GM10248 (cell line): ENCODE measurements around the gene CCDC61.

Experiments
- CTCF ChIA-PET: fragments of 300-600 bp; sonication (Branson Sonifier 250); formaldehyde crosslinking; extraction: SDS; loops from one replicate; lab custom pipeline; 2021; ENCODE audit warnings: antibody characterized with exemption; lab: Yijun Ruan, JAX
- POLR2A ChIA-PET: fragments of 350-650 bp; sonication (Branson Sonifier 250); formaldehyde crosslinking; extraction: SDS; loops from one replicate; lab custom pipeline; 2020; ENCODE audit warnings: antibody characterized with exemption; lab: Yijun Ruan, JAX
- DNase-seq: peaks from one replicate; pipeline ENCODE4 v3.0.0; 2012; ENCODE audit errors: extremely low spot score
- TF ChIP-seq, protein P1 (sequence below): IDR thresholded peaks from 2 replicates; pipeline ENCODE4 v1.5.1; 2012; ENCODE audit warnings: mild to moderate bottlenecking, low read depth; ENCODE audit errors: extremely low read depth, missing control alignments, control extremely low read depth

CCDC61 gene

DNA sequence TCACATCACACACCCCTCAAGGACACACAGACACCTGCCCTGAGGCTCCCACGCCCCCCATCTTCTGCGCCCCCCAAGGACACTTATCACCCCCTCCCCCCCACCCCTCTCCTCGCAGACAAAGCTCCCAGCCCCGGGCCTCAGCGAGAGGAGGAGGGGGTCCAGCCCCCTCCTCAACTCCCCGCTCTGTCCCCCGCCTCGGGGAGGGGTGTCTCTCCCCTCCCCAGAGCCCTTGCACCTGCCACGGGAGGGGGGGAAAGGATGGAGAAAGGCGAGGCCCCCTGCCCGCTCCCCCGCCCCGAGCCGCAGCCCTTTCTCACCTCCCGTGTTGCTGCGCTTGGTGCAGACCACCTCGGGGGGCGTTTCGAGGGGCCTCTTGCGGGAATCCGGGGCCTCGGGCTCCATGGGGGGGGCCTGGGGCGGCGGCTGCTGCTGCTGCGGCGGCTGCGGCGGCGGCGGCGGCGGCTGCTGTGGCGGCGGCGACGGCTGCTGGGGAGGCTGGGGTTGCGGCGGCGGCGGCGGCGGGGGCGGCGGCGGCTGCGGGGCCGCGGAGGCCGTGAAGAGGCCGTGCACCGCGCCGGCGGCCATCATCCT, 22.2 kb upstream of the CCDC61 start:
- TF ChIP-seq, protein P1, sequence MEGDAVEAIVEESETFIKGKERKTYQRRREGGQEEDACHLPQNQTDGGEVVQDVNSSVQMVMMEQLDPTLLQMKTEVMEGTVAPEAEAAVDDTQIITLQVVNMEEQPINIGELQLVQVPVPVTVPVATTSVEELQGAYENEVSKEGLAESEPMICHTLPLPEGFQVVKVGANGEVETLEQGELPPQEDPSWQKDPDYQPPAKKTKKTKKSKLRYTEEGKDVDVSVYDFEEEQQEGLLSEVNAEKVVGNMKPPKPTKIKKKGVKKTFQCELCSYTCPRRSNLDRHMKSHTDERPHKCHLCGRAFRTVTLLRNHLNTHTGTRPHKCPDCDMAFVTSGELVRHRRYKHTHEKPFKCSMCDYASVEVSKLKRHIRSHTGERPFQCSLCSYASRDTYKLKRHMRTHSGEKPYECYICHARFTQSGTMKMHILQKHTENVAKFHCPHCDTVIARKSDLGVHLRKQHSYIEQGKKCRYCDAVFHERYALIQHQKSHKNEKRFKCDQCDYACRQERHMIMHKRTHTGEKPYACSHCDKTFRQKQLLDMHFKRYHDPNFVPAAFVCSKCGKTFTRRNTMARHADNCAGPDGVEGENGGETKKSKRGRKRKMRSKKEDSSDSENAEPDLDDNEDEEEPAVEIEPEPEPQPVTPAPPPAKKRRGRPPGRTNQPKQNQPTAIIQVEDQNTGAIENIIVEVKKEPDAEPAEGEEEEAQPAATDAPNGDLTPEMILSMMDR = no peak
- CTCF ChIA-PET = no interaction called here
- POLR2A ChIA-PET = no interaction called here
- no peak for DNase-seq

DNA sequence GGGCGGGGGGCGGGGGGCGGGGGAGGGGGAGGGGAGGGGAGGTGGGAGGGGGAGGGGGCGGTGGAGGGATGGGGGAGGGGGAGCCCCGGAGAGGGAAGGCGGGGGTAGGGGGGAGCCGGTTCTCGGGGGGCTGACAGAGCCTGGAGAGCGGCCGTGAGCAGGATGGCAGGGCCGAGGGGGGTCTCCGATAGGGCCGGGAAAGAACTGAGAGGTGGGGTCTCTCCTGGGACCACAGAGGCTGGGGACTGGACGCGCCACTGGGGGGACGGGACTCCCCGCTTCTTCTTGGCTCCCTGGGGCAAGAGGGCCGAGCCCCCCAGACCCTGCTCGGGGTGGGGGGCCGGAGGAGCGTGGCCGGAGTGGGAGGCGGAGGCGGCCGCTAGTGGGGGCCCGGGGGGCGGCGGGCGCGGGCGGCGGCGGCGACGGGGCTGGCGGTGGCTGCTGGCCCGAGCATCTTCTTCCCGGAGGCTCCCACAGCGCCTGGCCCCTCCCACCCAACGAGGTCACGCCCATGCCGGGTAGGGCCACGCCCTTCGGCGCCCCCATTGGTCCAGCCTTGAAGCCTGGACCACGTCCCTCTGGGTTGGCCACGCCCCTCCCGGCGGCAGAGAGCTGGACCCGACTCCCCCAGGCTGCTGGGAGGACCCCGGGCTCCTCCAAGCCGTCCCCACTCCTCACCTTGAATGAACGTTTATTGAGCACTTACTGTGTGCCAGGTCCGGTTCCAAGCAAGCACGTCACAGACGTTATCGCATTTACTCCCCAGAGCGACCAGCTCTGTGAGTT, 21.5 kb upstream of the CCDC61 start, which contains the start of gene NOVA2:
TSS of gene NOVA2 (minus strand) at position 313 of the 786 bp plus-strand sequence. CDS start 514 bp downstream, outside the sequence.
- CTCF ChIA-PET = interaction anchor here (1.0 kb wide), 1 partner anchor 91 kb away, joined by 3 read pairs; no protein-coding TSS in a partner anchor
- TF ChIP-seq, protein P1 = no peak
- peak; percentile 74 for DNase-seq
- POLR2A ChIA-PET = no interaction called here

DNA sequence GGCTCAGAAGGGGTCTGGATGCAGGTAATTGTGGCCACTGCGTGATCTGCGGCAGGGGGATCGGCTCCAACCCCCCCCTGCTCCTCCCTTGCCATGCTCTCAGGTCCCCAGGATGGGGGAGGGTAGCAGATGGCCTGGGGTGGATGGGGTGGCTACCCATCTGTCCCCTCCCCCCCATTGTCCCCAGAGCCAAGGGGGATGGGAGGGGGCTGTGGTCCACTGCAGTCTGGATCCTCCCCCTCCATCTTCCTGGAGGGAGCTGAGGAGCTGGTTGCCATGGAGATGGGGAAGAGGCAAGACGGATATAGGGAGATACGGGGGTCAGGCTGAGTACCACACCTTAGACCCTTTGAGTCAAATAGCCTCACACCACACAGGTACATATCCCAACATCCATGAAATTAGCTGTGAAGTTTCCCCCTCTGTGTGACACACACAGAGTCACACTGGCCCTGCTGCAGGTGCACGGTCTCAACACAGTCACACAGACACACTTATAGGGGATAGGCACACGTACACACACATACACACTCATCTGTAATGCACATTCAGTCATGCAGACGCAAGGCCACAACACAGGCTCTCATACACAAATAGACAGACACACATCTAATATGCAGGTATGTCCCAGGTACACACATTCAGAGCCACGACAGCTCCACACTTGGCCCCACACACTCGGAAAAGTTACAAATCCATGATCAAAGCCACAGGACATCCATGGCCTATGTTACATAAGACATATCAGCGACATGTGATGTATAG, 19.8 kb upstream of the CCDC61 start:
- POLR2A ChIA-PET = no interaction called here
- DNase-seq = no peak
- TF ChIP-seq, protein P1 = no peak
- CTCF ChIA-PET = no interaction called here

DNA sequence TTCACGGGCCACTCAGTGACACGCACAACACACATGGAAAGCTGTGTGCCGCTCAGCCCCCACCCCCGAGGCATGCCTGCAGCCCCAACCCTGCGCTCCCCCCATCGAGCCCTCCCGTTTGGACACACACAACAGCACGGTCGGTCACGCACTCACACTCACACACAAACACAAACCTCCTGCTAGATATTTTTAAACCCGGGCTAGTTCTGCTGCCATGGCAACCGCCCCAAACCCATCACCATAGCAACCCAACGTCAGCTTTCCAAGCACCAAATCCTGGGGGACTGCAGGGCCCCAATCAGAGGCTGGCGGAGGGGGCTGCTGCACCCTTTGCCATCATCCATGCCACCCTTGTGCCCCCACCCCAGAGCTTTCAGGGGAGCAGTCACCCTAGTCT, 19.1 kb upstream of the CCDC61 start:
- DNase-seq = no peak
- ChIA-PET CTCF (no interaction called here), POLR2A (no interaction called here)
- TF ChIP-seq, protein P1 = no peak

DNA sequence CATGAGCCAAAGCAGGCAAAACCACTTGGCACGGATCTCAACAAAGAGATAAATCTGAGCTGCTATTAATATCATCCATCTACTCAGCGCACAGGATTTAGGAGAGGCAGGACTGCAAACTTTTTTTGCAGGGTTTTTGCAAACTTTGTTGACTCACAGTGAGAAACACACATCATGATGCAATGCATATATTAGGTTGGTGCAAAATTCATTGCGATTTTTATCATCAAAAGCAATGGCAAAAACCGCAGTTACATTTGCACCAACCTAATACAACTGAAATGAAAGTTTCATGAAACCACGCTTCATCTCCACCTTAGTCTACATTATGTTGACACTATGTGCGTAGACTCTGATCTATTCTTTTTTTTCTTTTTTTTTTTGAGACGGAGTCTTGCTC, 17.1 kb upstream of the CCDC61 start:
- no peak for DNase-seq
- POLR2A ChIA-PET = no interaction called here
- TF ChIP-seq, protein P1 = no peak
- CTCF ChIA-PET = interaction anchor here (1.3 kb wide), 1 partner anchor 15 kb away, joined by 4 read pairs; no protein-coding TSS in a partner anchor

DNA sequence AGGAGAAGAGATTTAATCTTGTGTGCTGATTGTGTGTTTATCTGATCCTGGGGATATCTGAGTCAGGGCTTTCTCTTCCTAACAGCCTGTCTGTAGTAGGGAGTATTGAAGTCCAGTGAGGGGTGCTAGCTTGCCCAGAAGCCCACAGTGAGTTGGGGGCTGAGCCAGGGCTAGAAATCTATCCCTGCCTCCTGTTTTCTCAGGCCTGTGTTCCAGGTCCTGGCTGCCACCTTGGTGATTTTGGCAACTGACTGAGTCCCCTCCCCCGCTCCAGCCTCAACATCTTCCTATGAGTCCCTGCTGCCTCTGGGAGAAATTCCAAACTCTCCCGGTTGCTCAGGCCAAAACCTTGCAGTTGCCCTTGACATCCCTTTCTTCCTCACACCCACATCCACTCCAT, 13.9 kb upstream of the CCDC61 start:
- CTCF ChIA-PET = interaction anchor here (1.0 kb wide), 1 partner anchor 70 kb away, joined by 3 read pairs; no protein-coding TSS in a partner anchor
- TF ChIP-seq, protein P1 = no peak
- POLR2A ChIA-PET = no interaction called here
- no peak for DNase-seq
